ENCODE results near the gene RASD2.

The RASD2 gene

DNA sequence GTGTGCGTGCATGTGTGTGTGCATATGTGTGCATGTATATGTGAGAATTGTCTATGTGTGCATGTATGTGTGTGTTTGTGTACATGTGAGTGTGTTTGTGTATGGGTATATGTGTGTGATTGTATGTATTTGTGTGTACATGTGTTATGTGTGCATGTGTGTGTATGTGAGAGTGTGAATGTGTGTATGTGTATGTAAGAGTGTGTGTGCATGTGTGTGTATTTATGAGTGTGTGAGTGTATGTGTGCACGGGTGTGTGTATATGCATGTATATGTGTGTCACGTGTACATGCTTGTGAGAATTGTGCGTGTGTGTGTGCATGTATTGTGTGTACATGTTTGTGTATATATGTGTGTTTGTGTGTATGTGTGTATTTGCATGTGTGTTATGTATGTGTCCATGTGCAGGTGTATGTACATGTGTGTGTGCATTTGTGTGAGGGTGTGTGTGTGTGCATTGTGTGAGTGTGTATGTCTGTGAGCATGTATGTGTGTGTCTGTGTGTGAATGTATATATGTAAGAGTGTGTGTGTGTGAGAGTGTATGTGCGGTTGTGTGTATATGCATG, 60.5 kb downstream of the RASD2 start:
- Histone ChIP-seq H3K9ac (ENCODE audit: low read length) (no peak overlapping the region), H3K4me1 (ENCODE audit: low read length) (0 out of 2 replicates have a peak, but pooled peaks cover 3% of the 10 kb centered on the region), H3K27me3 (ENCODE audit: low read depth, low read length) (peaks cover 15% of the 10 kb centered on the region), H3K27ac (ENCODE audit: low read length) (no peak overlapping the region), H2AFZ (ENCODE audit: low read depth, low read length) (no peak overlapping the region), H4K20me1 (ENCODE audit: insufficient read depth, low read length) (no peaks in the 10 kb centered on the region), H3K4me3 (ENCODE audit: low read length) (no peak overlapping the region), H3K9me3 (ENCODE audit: insufficient read depth, low read length) (no peaks in the 10 kb centered on the region), H3K4me2 (ENCODE audit: low read length) (no peak overlapping the region), H3K36me3 (replicated peaks; ENCODE audit: low read depth, low read length) (no peaks in the 10 kb centered on the region), H3K79me2 (ENCODE audit: low read length) (no peaks in the 10 kb centered on the region)
- no peak for TF ChIP-seq EZH2phosphoT487 (IDR thresholded peaks at IDR 0.05; ENCODE audit: low read depth)
- TF ChIP-seq, protein P1, sequence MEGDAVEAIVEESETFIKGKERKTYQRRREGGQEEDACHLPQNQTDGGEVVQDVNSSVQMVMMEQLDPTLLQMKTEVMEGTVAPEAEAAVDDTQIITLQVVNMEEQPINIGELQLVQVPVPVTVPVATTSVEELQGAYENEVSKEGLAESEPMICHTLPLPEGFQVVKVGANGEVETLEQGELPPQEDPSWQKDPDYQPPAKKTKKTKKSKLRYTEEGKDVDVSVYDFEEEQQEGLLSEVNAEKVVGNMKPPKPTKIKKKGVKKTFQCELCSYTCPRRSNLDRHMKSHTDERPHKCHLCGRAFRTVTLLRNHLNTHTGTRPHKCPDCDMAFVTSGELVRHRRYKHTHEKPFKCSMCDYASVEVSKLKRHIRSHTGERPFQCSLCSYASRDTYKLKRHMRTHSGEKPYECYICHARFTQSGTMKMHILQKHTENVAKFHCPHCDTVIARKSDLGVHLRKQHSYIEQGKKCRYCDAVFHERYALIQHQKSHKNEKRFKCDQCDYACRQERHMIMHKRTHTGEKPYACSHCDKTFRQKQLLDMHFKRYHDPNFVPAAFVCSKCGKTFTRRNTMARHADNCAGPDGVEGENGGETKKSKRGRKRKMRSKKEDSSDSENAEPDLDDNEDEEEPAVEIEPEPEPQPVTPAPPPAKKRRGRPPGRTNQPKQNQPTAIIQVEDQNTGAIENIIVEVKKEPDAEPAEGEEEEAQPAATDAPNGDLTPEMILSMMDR (IDR thresholded peaks at IDR 0.05; ENCODE audit: low read depth, low read length): no peak

DNA sequence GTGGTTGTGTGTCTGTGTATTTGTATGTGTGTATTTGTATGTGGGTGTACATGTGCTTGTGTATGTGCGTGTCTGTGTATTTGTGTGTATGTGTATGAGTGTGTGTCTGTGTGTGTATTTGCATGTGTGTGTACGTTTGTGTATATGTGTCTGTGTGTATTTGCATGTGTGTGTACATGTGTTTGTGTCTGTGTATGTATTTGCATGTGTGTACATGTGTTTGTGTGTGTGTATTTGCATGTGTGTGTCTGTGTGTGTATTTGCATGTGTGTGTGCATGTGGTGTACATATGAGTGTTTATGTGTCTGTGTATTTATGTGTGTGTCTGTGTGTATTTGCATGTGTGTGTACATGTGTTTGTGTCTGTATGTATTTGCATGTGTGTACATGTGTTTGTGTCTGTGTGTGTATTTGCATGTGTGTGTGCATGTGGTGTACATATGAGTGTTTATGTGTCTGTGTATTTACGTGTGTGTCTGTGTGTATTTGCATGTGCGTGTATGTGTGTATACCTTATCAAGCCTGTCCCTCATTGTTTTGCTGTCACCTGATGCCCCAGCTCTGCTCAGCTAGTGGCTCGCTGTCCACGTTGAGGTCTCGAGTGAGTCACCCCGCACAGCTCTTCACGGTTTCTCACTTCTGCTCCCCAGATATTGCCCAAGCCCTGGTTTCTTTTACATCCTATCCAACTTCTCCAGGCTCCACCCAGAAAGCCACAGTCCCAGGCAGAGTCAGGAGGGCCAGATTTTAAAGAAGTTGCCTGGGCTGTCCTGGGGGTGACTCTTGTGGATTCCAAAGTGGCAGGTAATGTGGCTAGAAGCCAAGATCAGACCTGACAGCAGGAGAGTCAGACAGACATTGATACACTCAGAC, 61.3 kb downstream of the RASD2 start:
- H3K9ac ChIP-seq (ENCODE audit: low read length): no peak overlapping the region
- H3K4me1 ChIP-seq (ENCODE audit: low read length): 0 out of 2 replicates have a peak, but pooled peaks cover 3% of the 10 kb centered on the region
- H3K9me3 ChIP-seq (ENCODE audit: insufficient read depth, low read length): no peaks in the 10 kb centered on the region
- no peaks in the 10 kb centered on the region for H4K20me1 ChIP-seq (ENCODE audit: insufficient read depth, low read length)
- H3K79me2 ChIP-seq (ENCODE audit: low read length): no peaks in the 10 kb centered on the region
- H3K27ac ChIP-seq (ENCODE audit: low read length): no peak overlapping the region
- no peaks in the 10 kb centered on the region for H3K36me3 ChIP-seq (replicated peaks; ENCODE audit: low read depth, low read length)
- H3K27me3 ChIP-seq (ENCODE audit: low read depth, low read length): peaks cover 22% of the 10 kb centered on the region
- no peak for TF ChIP-seq EZH2phosphoT487 (IDR thresholded peaks at IDR 0.05; ENCODE audit: low read depth)
- TF ChIP-seq, protein P1 (IDR thresholded peaks at IDR 0.05; ENCODE audit: low read depth, low read length): no peak
- no peak overlapping the region for H3K4me2 ChIP-seq (ENCODE audit: low read length)
- H2AFZ ChIP-seq (ENCODE audit: low read depth, low read length): no peak overlapping the region
- H3K4me3 ChIP-seq (ENCODE audit: low read length): no peak overlapping the region

Data from OCI-LY3 (cell line).